ENCODE measurements around the gene TBC1D7.

Gene TBC1D7

DNA sequence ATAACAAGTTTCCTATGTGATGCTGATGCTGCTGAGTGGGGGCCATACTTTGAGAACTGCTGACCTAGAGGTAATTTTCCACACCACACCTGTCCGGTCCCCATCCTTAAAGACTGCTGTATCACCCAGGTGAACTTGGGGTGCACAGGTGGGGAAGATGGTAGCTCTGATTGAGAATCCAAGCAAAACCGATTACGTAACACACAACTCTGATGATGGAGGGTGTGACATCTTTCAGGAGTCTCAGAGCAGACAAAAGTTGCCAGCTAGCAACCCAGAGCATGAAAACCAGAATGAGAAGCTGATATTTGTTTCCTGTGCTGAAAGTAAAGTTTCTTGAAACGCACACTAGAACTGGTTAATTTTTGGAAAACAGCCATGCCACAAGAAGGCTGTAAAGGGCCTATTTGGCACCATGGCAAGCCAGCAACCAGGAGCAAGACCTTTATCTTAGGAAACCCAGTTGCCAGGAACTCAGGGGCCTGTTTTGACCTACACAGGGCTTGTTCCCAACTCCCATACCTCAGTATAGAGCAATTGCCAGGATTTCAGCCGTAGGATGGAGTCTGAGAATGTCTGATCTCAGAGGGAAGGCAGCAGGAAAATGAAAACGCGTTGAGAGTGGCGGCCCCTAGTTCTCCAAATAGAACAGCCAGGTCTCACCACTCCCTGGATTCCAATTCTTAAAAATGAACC, 21.6 kb upstream of the TBC1D7 start:
- no peaks in the 10 kb centered on the region for H3K27me3 ChIP-seq
- H3K27ac ChIP-seq, result no peak overlapping the region
- no peak for TF ChIP-seq CTCF (IDR thresholded peaks at IDR 0.05)
- H3K9me3 ChIP-seq, result no peaks in the 10 kb centered on the region
- H3K4me3 ChIP-seq (ENCODE audit: low read depth in 1 of 2, low read length in 1 of 2), result no peak overlapping the region
- peaks cover 14 to 15% of the 10 kb centered on the region in 2 experiments for H3K4me1 ChIP-seq (ENCODE audit: control insufficient read depth in 1 of 2, insufficient read depth in 1 of 2, low read depth in 1 of 2, low read length in 1 of 2)
- H3K36me3 ChIP-seq, result no peaks in the 10 kb centered on the region

- no peak overlapping the region for H3K27ac ChIP-seq
- TF ChIP-seq CTCF (IDR thresholded peaks at IDR 0.05), result no peak
Observed at GRCh38 chr6:13348334-13349113, 20.2 kb upstream of the TBC1D7 start.

DNA sequence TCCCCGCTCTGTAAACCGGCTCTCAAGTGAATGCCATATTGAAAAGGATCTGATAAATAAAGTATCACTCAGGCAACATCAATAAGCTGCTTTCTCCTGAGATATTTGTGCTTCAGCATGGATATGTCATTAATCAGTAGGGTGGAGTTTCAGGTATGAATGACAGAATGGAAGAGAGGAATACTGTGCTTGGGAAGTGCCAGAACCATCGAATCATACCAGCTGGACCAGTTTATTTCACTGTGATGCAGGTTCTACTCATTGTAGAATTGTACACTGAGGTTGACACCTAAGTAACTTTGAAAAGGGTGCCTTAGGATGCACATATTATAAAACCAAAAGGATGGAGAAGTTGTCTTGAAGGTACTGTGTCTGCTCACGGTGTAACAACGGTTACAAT, 17.9 kb upstream of the TBC1D7 start:
- no peaks in the 10 kb centered on the region for H3K9me3 ChIP-seq
- no peaks in the 10 kb centered on the region for H3K4me1 ChIP-seq (ENCODE audit: control insufficient read depth in 1 of 2, insufficient read depth in 1 of 2, low read depth in 1 of 2, low read length in 1 of 2)
- TF ChIP-seq CTCF (IDR thresholded peaks at IDR 0.05), result no peak
- no peaks in the 10 kb centered on the region for H3K36me3 ChIP-seq
- no peak overlapping the region for H3K27ac ChIP-seq
- H3K27me3 ChIP-seq, result no peaks in the 10 kb centered on the region
- H3K4me3 ChIP-seq (ENCODE audit: low read depth in 1 of 2, low read length in 1 of 2), result no peak overlapping the region

More at GRCh38 chr6:13348334-13349113, 20.2 kb upstream of the TBC1D7 start:
- Histone ChIP-seq H3K4me1 (ENCODE audit: control insufficient read depth in 1 of 2, insufficient read depth in 1 of 2, low read depth in 1 of 2, low read length in 1 of 2) (peaks cover under 1% of the 10 kb centered on the region in 2 experiments), H3K36me3 (no peaks in the 10 kb centered on the region), H3K27me3 (no peaks in the 10 kb centered on the region), H3K4me3 (ENCODE audit: low read depth in 1 of 2, low read length in 1 of 2) (no peak overlapping the region), H3K9me3 (no peaks in the 10 kb centered on the region)

GRCh38 chr6:13342414-13343019, 14.2 kb upstream of the TBC1D7 start:
- H3K27ac ChIP-seq, result no peak overlapping the region
- peaks cover 16 to 19% of the 10 kb centered on the region in 2 experiments for H3K4me1 ChIP-seq (ENCODE audit: control insufficient read depth in 1 of 2, insufficient read depth in 1 of 2, low read depth in 1 of 2, low read length in 1 of 2)
- H3K36me3 ChIP-seq, result no peaks in the 10 kb centered on the region
- no peaks in the 10 kb centered on the region for H3K9me3 ChIP-seq
- no peaks in the 10 kb centered on the region for H3K27me3 ChIP-seq
- TF ChIP-seq CTCF (IDR thresholded peaks at IDR 0.05), result no peak
- H3K4me3 ChIP-seq (ENCODE audit: low read depth in 1 of 2, low read length in 1 of 2), result no peak overlapping the region

DNA sequence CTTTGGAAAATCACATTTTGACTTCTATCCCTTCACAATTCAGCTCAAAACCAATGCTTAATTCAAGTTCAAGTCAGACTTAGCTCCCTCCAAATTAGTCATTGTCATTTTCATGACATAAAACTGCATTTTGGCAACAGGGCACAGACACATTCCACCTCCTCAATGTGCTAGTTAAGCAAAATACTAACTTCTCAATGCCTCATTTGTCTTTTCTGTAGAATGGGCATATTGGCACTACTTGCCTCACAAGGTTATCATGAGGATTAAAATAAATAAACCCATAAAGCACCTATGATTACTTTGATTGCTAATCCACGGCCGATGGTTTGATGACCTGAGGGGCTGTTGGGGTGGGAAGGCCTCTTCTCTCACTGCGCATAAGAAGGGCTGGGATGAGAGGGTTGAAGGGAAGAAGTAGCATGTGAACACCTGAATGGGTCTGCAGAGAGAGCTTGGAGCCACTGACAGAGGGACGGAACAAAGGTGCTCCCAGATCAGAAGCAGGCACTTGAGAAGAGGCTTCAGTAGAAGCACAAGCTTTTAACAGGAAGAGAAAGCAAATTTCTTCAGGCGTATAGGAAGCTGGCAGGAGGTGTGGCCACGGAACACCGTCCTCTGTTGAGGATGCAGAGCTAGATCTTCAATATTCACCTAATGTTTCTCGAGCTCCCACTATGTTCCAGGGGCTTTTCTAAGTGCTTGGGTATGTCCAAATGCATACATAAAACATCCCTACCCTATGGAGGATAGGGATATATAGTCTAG, 11.7 kb upstream of the TBC1D7 start:
- Histone ChIP-seq H3K4me3 (ENCODE audit: low read depth in 1 of 2, low read length in 1 of 2) (no peak overlapping the region), H3K9me3 (no peaks in the 10 kb centered on the region), H3K27me3 (no peaks in the 10 kb centered on the region), H3K4me1 (ENCODE audit: control insufficient read depth in 1 of 2, insufficient read depth in 1 of 2, low read depth in 1 of 2, low read length in 1 of 2) (peaks cover 20 to 29% of the 10 kb centered on the region in 2 experiments), H3K27ac (no peak overlapping the region), H3K36me3 (no peaks in the 10 kb centered on the region)
- no peak for TF ChIP-seq CTCF (IDR thresholded peaks at IDR 0.05)
